K562 (cell line): ENCODE results near the gene MCC. TPM values are rescaled to one million over a fixed set of nuclear protein-coding genes. Genes with fewer than 3 reads are reported as not detected.

Source experiments
- EP300 ChIP-seq: IDR thresholded peaks from 2 replicates; pipeline ENCODE4 v1.6.1; 2012; ENCODE audit warnings: low read length, improper control_type of control experiment
- FOSL1 ChIP-seq: fragments of 200-800 bp; sonication (Bioruptor generic); conservative IDR thresholded peaks from 2 replicates; pipeline ENCODE4 v1.6.1; 2016; ENCODE audit warnings: missing genetic modification characterization, missing compliant biosample characterization
- MYC ChIP-seq, 2 experiments: fragments of 250-450 bp in 1 of 2; sonication (Bioruptor Pico) in 1 of 2; IDR thresholded peaks; 2 replicates each; pipeline versions ENCODE4 v1.5.1 to v1.6.1; 2012 to 2021; ENCODE audit warnings: low read depth in 2 of 2, borderline replicate concordance in 1 of 2, improper control_type of control experiment in 1 of 2, low read length in 1 of 2, mild to moderate bottlenecking in 1 of 2, moderate library complexity in 1 of 2
- polyA plus RNA-seq, 8 experiments: library from polyadenylated mRNA; depleted of rRNA in 4 of 8; stranded (reverse) in 5 of 8; unstranded in 3 of 8; fragments of >200 nt; fragmentation: Nextera tagmentation in 2 of 8; fragmentation: Illumina TruSeq in 1 of 8; extraction: Ambion mirVana in 2 of 8; extraction: Trizol in 1 of 8; gene quantifications; 2 replicates each; pipeline versions ENCODE4 v1.2.1 to v1.2.3, GENCODE V29; 2011 to 2014; ENCODE audit warnings: inconsistent platforms in 1 of 8, missing spikeins in 1 of 8
- total RNA-seq, 7 experiments: library from RNA; depleted of rRNA in 6 of 7; stranded (reverse); fragments of >200 nt in 6 of 7; fragmentation: Illumina TruSeq in 2 of 7; extraction: Trizol in 2 of 7; gene quantifications; 2 replicates each; pipeline versions ENCODE4 v1.2.1 to v1.2.3, GENCODE V29; 2011 to 2021; ENCODE audit warnings: low replicate concordance in 1 of 7
- TF ChIP-seq, protein P1 (sequence below), 2 experiments: fragments of 450-650 bp; formaldehyde crosslinking in 1 of 2; IDR thresholded peaks; 2 replicates each; pipeline versions ENCODE4 v1.4.0 to v1.6.1; 2014 to 2020; ENCODE audit warnings: mild to moderate bottlenecking in 2 of 2, borderline replicate concordance in 1 of 2, low read depth in 1 of 2
- TF ChIP-seq, protein P2 (sequence below): fragments of 450-650 bp; conservative IDR thresholded peaks from 2 replicates; pipeline ENCODE4 v1.6.1; 2016; ENCODE audit warnings: missing genetic modification characterization, low read depth, mild to moderate bottlenecking, control low read depth, missing compliant biosample characterization

Gene MCC
- total and polyA plus RNA-seq, 9 of the 15 experiments (the other 6 are each of a cell fraction or from before 2014, with no cell fraction given): 0.04 to 0.24 (median 0.06) TPM; not detected in 1

DNA sequence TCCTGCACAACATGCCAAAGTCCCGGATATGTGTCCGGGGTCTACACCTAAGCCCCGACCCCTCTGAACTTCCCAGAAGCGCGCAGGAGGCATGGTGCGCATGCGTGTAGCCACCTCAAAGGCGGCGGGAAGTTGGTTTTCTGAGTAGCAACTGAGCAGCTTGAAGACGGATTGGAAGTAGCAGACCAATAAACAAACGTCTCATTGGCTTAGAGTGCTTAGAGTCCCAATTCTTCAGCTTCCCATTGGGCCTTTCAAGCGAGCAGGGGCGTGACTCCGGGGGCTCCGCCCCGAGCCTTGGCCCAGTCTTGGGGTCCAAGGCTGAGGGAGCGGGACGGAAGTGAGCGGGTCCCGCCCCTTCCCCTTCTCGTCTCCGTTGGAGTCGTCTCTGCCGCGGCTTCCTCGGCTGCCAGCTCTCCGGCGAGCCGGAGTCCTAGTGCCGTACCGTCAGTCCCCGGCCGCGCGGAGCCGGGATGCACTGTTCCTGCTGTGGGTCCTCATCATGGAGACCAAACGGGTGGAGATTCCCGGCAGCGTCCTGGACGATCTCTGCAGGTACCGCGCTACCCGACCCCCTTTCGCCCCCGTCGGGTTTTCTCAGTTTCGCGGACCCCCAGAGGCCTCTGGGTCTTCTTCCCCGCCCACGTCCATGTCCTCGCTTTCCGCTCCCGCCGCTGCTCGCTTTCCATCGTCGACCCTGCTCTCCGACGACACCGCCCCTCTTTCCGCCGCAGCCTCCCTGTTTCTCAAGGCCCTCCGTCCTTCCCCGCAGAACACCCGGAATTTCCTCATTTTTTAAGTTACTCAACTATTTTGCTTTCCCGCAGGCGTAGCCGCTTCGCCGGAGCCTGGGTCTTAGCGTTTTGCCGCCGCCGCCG, 511.6 kb downstream of the MCC start, which contains the start of gene DCP2 (continued):
- TF ChIP-seq, protein P1, sequence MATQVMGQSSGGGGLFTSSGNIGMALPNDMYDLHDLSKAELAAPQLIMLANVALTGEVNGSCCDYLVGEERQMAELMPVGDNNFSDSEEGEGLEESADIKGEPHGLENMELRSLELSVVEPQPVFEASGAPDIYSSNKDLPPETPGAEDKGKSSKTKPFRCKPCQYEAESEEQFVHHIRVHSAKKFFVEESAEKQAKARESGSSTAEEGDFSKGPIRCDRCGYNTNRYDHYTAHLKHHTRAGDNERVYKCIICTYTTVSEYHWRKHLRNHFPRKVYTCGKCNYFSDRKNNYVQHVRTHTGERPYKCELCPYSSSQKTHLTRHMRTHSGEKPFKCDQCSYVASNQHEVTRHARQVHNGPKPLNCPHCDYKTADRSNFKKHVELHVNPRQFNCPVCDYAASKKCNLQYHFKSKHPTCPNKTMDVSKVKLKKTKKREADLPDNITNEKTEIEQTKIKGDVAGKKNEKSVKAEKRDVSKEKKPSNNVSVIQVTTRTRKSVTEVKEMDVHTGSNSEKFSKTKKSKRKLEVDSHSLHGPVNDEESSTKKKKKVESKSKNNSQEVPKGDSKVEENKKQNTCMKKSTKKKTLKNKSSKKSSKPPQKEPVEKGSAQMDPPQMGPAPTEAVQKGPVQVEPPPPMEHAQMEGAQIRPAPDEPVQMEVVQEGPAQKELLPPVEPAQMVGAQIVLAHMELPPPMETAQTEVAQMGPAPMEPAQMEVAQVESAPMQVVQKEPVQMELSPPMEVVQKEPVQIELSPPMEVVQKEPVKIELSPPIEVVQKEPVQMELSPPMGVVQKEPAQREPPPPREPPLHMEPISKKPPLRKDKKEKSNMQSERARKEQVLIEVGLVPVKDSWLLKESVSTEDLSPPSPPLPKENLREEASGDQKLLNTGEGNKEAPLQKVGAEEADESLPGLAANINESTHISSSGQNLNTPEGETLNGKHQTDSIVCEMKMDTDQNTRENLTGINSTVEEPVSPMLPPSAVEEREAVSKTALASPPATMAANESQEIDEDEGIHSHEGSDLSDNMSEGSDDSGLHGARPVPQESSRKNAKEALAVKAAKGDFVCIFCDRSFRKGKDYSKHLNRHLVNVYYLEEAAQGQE (IDR thresholded peaks at IDR 0.05; ENCODE audit: borderline replicate concordance): no peak
- TF ChIP-seq, protein P1 (CRISPR knock-in tag; IDR thresholded peaks at IDR 0.05; ENCODE audit: low read depth): 0 out of 2 replicates have a peak, but pooled peaks have one; percentile 18
- TF ChIP-seq, protein P2, sequence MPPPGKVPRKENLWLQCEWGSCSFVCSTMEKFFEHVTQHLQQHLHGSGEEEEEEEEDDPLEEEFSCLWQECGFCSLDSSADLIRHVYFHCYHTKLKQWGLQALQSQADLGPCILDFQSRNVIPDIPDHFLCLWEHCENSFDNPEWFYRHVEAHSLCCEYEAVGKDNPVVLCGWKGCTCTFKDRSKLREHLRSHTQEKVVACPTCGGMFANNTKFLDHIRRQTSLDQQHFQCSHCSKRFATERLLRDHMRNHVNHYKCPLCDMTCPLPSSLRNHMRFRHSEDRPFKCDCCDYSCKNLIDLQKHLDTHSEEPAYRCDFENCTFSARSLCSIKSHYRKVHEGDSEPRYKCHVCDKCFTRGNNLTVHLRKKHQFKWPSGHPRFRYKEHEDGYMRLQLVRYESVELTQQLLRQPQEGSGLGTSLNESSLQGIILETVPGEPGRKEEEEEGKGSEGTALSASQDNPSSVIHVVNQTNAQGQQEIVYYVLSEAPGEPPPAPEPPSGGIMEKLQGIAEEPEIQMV (tag): no peak
- peak; percentile 56; the same call in 1 of the 2 replicates for TF ChIP-seq MYC (IDR thresholded peaks at IDR 0.05; ENCODE audit: low read depth, low read length)
- TF ChIP-seq MYC (CRISPR knock-in tag; IDR thresholded peaks at IDR 0.05; ENCODE audit: borderline replicate concordance, low read depth): no peak
- TF ChIP-seq EP300: no peak; the same call in 1 of the 2 replicates
- no peak for TF ChIP-seq FOSL1
